Ovary (tissue), 9 donors: ENCODE data around the gene LGR4. TPM values are rescaled to one million over a fixed set of nuclear protein-coding genes. Genes with fewer than 3 reads are reported as not detected.
"Not testable (repeated sequence)": the region's sequence is repeated elsewhere in the genome, so short reads cannot be mapped to it uniquely, and the experiment has no call there.

Experiments
- DNase-seq, 5 donors: peaks; one replicate each; pipeline ENCODE4 v3.0.0-alpha.2; 2019 to 2020
- H3K27ac ChIP-seq, 2 donors: fragments of 200-600 bp; one replicate each; pipeline versions ENCODE4 v1.5.1 to v1.8.0; 2019 to 2022
- H3K27me3 ChIP-seq: fragments of 200-600 bp; one replicate; pipeline ENCODE4 v1.8.0; 2022
- H3K36me3 ChIP-seq: fragments of 200-600 bp; sonication (generic); one replicate; pipeline ENCODE4 v1.5.1; 2019
- H3K4me1 ChIP-seq: one replicate; pipeline ENCODE4 v1.8.1; 2013; ENCODE audit warnings: mild to moderate bottlenecking, moderate library complexity; ENCODE audit not compliant: insufficient read depth
- H3K4me3 ChIP-seq: fragments of 200-600 bp; sonication (generic); one replicate; pipeline ENCODE4 v1.5.1; 2017
- H3K9me3 ChIP-seq, 2 donors: fragments of 200-600 bp in 1 of 2; sonication (generic) in 1 of 2; one replicate each; pipeline versions ENCODE4 v1.5.1 to v1.8.1; 2013 to 2019; ENCODE audit warnings: mild to moderate bottlenecking in 1 of 2, moderate library complexity in 1 of 2
- CTCF ChIP-seq, 3 donors: fragments of 450-650 bp in 2 of 3; fragments of 200-600 bp in 1 of 3; IDR thresholded peaks; one replicate each; pipeline versions ENCODE4 v1.5.1 to v1.8.0; 2016 to 2022; ENCODE audit warnings: antibody characterized with exemption in 3 of 3, mild to moderate bottlenecking in 1 of 3
- EP300 ChIP-seq: sonication (generic); formaldehyde crosslinking; IDR thresholded peaks from one replicate; pipeline ENCODE4 v1.6.1; 2017; ENCODE audit warnings: antibody characterized with exemption
- POLR2A ChIP-seq: fragments of 450-650 bp; IDR thresholded peaks from one replicate; pipeline ENCODE4 v1.6.1; 2017; ENCODE audit warnings: antibody characterized with exemption, mild to moderate bottlenecking, moderate library complexity
- WGBS, 3 donors: extraction: QIAGEN DNeasy Blood & Tissue Kit in 1 of 3; methylation state at CpG; one replicate each; pipeline versions ENCODE4 v1.1.5 to v1.1.7; 2013 to 2017; 5-methylcytosine and 5-hydroxymethylcytosine counted together
- intact Hi-C, 4 donors: fragments of 100-400 bp; cut with DNase I; formaldehyde crosslinking; loops; one replicate each; pipeline versions ENCODE4 v1.11.0 to v1.15.1; 2022 to 2023
- polyA plus RNA-seq, 2 donors: library from polyadenylated mRNA; stranded (reverse); fragments of 200-250 nt in 1 of 2; fragments of 350-450 nt in 1 of 2; fragmentation: Illumina TruSeq in 1 of 2; extraction: RNeasy Lipid Tissue Mini Kit (QIAGEN cat#74804) in 1 of 2; gene quantifications; one replicate each; pipeline ENCODE4 v1.2.3, GENCODE V29; 2013 to 2014
- total RNA-seq, 7 donors: library from RNA; depleted of rRNA in 2 of 7; stranded (reverse); fragments of >200 nt in 2 of 7; fragmentation: NEBNext Ultra II Directional in 3 of 7; extraction: Animal tissue kit (Norgen Biotek cat#: 25700) in 3 of 7; gene quantifications; one replicate each; pipeline versions ENCODE4 v1.1.0 to v1.2.4, GENCODE V29; 2016 to 2023
- donor health status: DM: no; HTN: no; CAD: no; lungs with moderate emphysema.
- donor health status: DM: no; HTN: no; CAD: no.
- donor health status: Bipolar disorder and iron deficiency.
- donor health status: DM: yes; HTN: yes; CAD: no.
- donor health status: DM: no; HTN: no; CAD: no.
- donor health status: DM: yes; HTN: yes; CAD: no.

LGR4 gene
- total and polyA plus RNA-seq, 9 donors: 15.3 to 51.1 (median 32.3) TPM

DNA sequence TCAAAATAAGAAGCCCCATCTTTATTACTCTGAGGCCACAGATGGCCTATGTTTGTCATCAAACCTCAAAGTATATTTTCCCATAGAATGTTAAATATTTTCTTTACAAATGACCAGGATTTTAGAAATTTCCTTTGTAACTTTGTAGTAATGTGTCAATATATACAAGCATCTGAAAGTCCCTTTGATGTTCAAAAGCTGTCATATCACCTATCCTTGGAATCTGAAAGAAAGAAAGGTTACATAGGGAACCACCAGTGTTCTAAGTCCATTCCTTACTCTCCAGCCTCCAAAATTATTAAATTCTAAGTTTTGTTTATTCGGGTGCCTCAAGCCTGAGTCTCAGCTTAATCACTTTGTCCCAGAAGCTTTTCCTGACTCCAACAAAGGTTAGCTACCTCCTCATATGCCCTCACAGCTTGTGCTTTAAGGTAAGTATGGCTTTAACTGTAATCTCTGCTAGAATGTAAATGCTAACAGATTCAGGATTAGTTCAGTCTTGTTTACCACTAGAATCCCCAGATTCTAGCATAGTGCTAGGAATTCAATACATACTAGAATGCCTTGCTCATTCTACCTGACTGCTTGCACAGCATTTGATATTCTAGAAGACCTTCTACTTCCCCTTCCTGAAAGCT is 141.8 kb downstream of the LGR4 start:
- H3K36me3 ChIP-seq: no peaks in the 10 kb centered on the region
- no peak overlapping the region for H3K27ac ChIP-seq
- 87 to 100% (median 97%) methylated on average over 1 of the region's 1 CpG for WGBS, 3 donors
- intact Hi-C loops: no loop called here
- no peaks in the 10 kb centered on the region for H3K27me3 ChIP-seq
- H3K4me1 ChIP-seq: peaks cover 3% of the 10 kb centered on the region
- H3K9me3 ChIP-seq: no peaks in the 10 kb centered on the region
- TF ChIP-seq POLR2A: no peak
- TF ChIP-seq EP300: no peak
- no peak for TF ChIP-seq CTCF (IDR thresholded peaks at IDR 0.05)
- no peak overlapping the region for H3K4me3 ChIP-seq
- no peak for DNase-seq

DNA sequence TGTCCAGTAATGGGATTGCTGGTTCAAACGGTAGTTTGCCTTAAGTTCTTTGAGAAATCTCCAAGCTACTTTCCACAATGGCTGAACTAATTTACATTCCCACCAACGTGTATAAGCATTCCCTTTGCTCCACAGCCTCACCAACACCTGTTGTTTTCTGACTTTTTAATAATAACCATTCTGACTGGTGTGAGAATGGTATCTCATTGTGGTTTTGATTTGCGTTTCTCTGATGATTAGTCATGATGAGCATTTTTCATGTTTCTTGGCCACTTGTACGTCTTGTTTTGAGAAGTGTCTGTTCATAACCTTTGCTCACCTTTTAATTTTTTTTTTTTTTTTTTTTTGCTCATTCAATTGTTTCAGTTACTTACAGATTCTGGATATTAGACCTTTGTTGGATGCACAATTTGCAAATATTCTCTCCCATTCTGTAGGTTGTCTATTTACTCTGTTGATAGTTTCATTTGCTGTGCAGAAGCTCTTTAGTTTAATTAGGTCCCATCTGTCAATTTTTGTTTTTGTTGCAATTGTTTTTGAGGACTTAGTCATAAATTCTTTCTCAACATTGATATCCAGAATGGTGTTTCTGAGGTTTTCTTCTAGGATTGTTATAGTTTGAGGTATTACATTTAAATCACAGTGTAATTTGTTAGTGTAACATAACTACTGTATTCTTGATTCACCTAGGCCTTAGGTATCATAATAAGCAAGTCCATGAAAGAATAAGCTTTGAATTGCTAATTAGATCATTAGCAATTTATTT is 142.5 kb downstream of the LGR4 start:
- no peaks in the 10 kb centered on the region for H3K9me3 ChIP-seq
- no peak for DNase-seq
- no peak for TF ChIP-seq POLR2A
- no peak for TF ChIP-seq CTCF (IDR thresholded peaks at IDR 0.05)
- no peak for TF ChIP-seq EP300
- intact Hi-C loops: no loop called here
- WGBS, 3 donors: 71 to 85% (median 80%) methylated on average over 4 of the region's 4 CpGs
- H3K36me3 ChIP-seq: no peaks in the 10 kb centered on the region
- no peak overlapping the region for H3K4me3 ChIP-seq
- no peak overlapping the region for H3K27ac ChIP-seq
- H3K27me3 ChIP-seq: no peaks in the 10 kb centered on the region
- peaks cover 3% of the 10 kb centered on the region for H3K4me1 ChIP-seq

DNA sequence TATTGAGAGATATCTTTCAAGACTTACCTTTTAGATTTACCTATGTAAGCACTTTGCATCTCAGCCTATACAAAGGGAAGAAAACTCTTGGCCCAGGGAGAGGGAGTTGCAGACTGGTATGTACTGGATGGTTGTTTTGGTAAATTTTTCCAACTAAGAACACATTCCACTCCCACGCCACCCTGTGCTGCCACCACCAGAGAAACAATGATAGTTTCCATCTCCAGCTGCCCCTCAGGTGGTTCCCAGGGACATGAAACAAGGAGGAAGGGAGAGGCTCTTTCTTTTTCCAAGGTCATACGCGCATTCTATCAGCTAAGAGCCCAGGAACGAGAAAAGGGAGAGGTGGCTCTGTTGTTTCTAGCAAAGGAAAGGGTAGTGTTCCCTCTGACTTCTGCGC is 144.0 kb downstream of the LGR4 start:
- H3K27ac ChIP-seq: no peak overlapping the region
- no peaks in the 10 kb centered on the region for H3K9me3 ChIP-seq
- TF ChIP-seq EP300: no peak
- TF ChIP-seq CTCF (IDR thresholded peaks at IDR 0.05): no peak
- TF ChIP-seq POLR2A: no peak
- no peaks in the 10 kb centered on the region for H3K36me3 ChIP-seq
- H3K4me3 ChIP-seq: no peak overlapping the region
- H3K4me1 ChIP-seq: peaks cover 3% of the 10 kb centered on the region
- no peaks in the 10 kb centered on the region for H3K27me3 ChIP-seq
- DNase-seq: no peak
- 50 to 55% (median 54%) methylated on average over 5 of the region's 5 CpGs for WGBS, 3 donors
- intact Hi-C loops: no loop called here

DNA sequence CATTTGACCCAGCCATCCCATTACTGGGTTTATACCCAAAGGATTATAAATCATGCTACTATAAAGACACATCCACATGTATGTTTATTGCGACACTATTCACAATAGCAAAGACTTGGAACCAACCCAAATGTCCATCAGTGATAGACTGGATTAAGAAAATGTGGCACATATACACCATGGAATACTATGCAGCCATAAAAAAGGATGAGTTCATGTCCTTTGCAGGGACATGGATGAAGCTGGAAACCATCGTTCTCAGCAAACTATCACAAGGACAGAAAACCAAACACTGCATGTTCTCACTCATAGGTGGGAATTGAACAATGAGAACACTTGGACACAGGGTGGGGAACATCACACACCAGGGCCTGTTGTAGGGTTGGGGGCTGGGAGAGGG is 145.5 kb downstream of the LGR4 start:
- H3K4me3 ChIP-seq, intact Hi-C loops, H3K4me1 ChIP-seq, H3K36me3 ChIP-seq, DNase-seq, H3K27ac ChIP-seq, H3K27me3 ChIP-seq, H3K9me3 ChIP-seq: not testable (repeated sequence)
- WGBS, 3 donors: 98 to 100% (median 100%) methylated on average over 1 to 2 of the region's 2 CpGs

DNA sequence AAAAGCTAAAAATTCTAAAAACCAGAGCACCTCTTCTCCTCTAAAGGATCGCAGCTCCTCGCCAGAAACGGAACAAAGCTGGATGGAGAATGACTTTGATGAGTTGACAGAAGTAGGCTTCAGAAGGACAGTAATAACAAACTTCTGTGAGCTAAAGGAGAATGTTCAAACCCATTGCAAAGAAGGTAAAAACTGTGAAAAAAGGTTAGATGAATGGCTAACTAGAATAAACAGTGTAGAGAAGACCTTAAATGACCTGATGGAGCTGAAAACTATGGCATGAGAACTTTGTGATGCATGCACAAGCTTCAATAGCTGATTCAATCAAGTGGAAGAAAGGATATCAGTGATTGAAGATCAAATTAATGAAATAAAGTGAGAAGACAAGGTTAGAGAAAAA is 150.4 kb downstream of the LGR4 start:
- DNase-seq, intact Hi-C loops, H3K9me3 ChIP-seq, H3K4me1 ChIP-seq, H3K27me3 ChIP-seq, H3K27ac ChIP-seq, H3K36me3 ChIP-seq, H3K4me3 ChIP-seq: not testable (repeated sequence)
- 65 to 99% (median 97%) methylated on average over 3 of the region's 3 CpGs for WGBS, 3 donors

- H3K27me3 ChIP-seq, DNase-seq: not testable (repeated sequence)
These were observed 151.2 kb downstream of the LGR4 start for GRCh38 chr11:27321340-27321739.

More at GRCh38 chr11:27321340-27321739, 151.2 kb downstream of the LGR4 start:
- 94 to 97% (median 95%) methylated on average over 10 of the region's 10 CpGs for WGBS, 3 donors
- H3K27ac ChIP-seq, intact Hi-C loops, H3K4me3 ChIP-seq, H3K36me3 ChIP-seq, H3K4me1 ChIP-seq, H3K9me3 ChIP-seq: not testable (repeated sequence)
